NCI-H2196 treated with DMSO at 0.1 percent for 48 hours (cell line): Measurements from ENCODE around the gene TEX51.

ENCODE experiments used
- DNase-seq: peaks from one replicate; lab custom pipeline; 2025; ENCODE audit not compliant: unreplicated experiment; lab: John Stamatoyannopoulos, UW

Gene TEX51

GRCh38 chr2:126877861-126878565 is 20.7 kb upstream of the TEX51 start:
- no peak for DNase-seq

- no peak for DNase-seq
Observed at GRCh38 chr2:126878601-126879000, 20.1 kb upstream of the TEX51 start.

GRCh38 chr2:126879348-126880298 is 19.1 kb upstream of the TEX51 start:
- no peak for DNase-seq

- no peak for DNase-seq
Observed at GRCh38 chr2:126880324-126880723, 18.4 kb upstream of the TEX51 start.

- no peak for DNase-seq
Observed at GRCh38 chr2:126880817-126881216, 17.9 kb upstream of the TEX51 start.

GRCh38 chr2:126881591-126881990 is 17.1 kb upstream of the TEX51 start:
- DNase-seq = no peak

GRCh38 chr2:126882181-126882580 is 16.5 kb upstream of the TEX51 start:
- no peak for DNase-seq

GRCh38 chr2:126882736-126883665 is 15.7 kb upstream of the TEX51 start:
- DNase-seq = no peak

- no peak for DNase-seq
Observed at GRCh38 chr2:126883666-126884040, 15.0 kb upstream of the TEX51 start.

GRCh38 chr2:126884861-126885750 is 13.6 kb upstream of the TEX51 start:
- no peak for DNase-seq

GRCh38 chr2:126885751-126886210 is 12.9 kb upstream of the TEX51 start:
- DNase-seq = no peak

GRCh38 chr2:126886211-126886915 is 12.3 kb upstream of the TEX51 start:
- DNase-seq = no peak

- DNase-seq = no peak
Observed at GRCh38 chr2:126886916-126887280, 11.8 kb upstream of the TEX51 start.

GRCh38 chr2:126887506-126887905 is 11.2 kb upstream of the TEX51 start:
- DNase-seq = no peak

GRCh38 chr2:126888046-126888445 is 10.6 kb upstream of the TEX51 start:
- no peak for DNase-seq

GRCh38 chr2:126889071-126889470 is 9.6 kb upstream of the TEX51 start:
- no peak for DNase-seq

- DNase-seq = no peak
Observed at GRCh38 chr2:126889496-126890135, 9.1 kb upstream of the TEX51 start.

- DNase-seq = no peak
Observed at GRCh38 chr2:126890136-126890510, 8.6 kb upstream of the TEX51 start.
